ENCODE results near the gene HABP4.

Gene HABP4

GRCh38 chr9:96449845-96450612 lies at the start of gene HABP4:
Gene HABP4, plus strand, starts transcription at chr9:96450169. Its CDS starts 111 bp downstream, at chr9:96450280.
- DNase-seq (ENCODE audit: low read depth in 3 of 3): peak; percentile 92 to 95 (median 93)

GRCh38 chr9:96408409-96409280 lies 41.3 kb upstream of the HABP4 start:
- DNase-seq (ENCODE audit: low read depth in 3 of 3): no peak

- DNase-seq (ENCODE audit: low read depth in 3 of 3): no peak
These were observed 38.7 kb upstream of the HABP4 start for GRCh38 chr9:96411129-96411838.

- no peak for DNase-seq (ENCODE audit: low read depth in 3 of 3)
These were observed 37.6 kb upstream of the HABP4 start for GRCh38 chr9:96412174-96412913.

GRCh38 chr9:96413302-96414221 lies 36.4 kb upstream of the HABP4 start:
- no peak for DNase-seq (ENCODE audit: low read depth in 3 of 3)

GRCh38 chr9:96417051-96417586 lies 32.9 kb upstream of the HABP4 start:
- DNase-seq (ENCODE audit: low read depth in 3 of 3): peak; percentile 87 to 90 (median 89)

- DNase-seq (ENCODE audit: low read depth in 3 of 3): no peak
These were observed 32.3 kb upstream of the HABP4 start for GRCh38 chr9:96417661-96418082.

- DNase-seq (ENCODE audit: low read depth in 3 of 3): peak; percentile 79 to 96 (median 83)
These were observed 31.7 kb upstream of the HABP4 start, which contains the start of gene ZNF367 for GRCh38 chr9:96418083-96418919. Gene ZNF367, minus strand, starts transcription at chr9:96418370. Its CDS starts 338 bp downstream, at chr9:96418032.

- DNase-seq (ENCODE audit: low read depth in 3 of 3): peak in 2 of 3 experiments; percentile 17 to 59
These were observed 30.9 kb upstream of the HABP4 start for GRCh38 chr9:96418920-96419690.

GRCh38 chr9:96419691-96419969 lies 30.3 kb upstream of the HABP4 start:
- DNase-seq (ENCODE audit: low read depth in 3 of 3): no peak

GRCh38 chr9:96420468-96421219 lies 29.3 kb upstream of the HABP4 start:
- no peak for DNase-seq (ENCODE audit: low read depth in 3 of 3)

- DNase-seq (ENCODE audit: low read depth in 3 of 3): no peak
These were observed 26.5 kb upstream of the HABP4 start for GRCh38 chr9:96423322-96423984.

GRCh38 chr9:96423985-96424336 lies 26.0 kb upstream of the HABP4 start:
- DNase-seq (ENCODE audit: low read depth in 3 of 3): no peak

GRCh38 chr9:96425500-96426169 lies 24.3 kb upstream of the HABP4 start:
- no peak for DNase-seq (ENCODE audit: low read depth in 3 of 3)

GRCh38 chr9:96429732-96430131 lies 20.2 kb upstream of the HABP4 start:
- DNase-seq (ENCODE audit: low read depth in 3 of 3): no peak

- no peak for DNase-seq (ENCODE audit: low read depth in 3 of 3)
These were observed 19.6 kb upstream of the HABP4 start for GRCh38 chr9:96430377-96430776.

- DNase-seq (ENCODE audit: low read depth in 3 of 3): no peak
These were observed 14.6 kb upstream of the HABP4 start for GRCh38 chr9:96435345-96435744.
